HUES6 (cell line): Measurements from ENCODE around the gene PRRC2A.

Experiments
- H3K27ac ChIP-seq: 2 replicates; pipeline ENCODE4 v1.7.0; 2013; ENCODE audit warnings: low read depth, mild to moderate bottlenecking, low read length, inconsistent platforms
- H3K27me3 ChIP-seq: 2 replicates; pipeline ENCODE4 v1.6.1; 2013; ENCODE audit warnings: low read length; ENCODE audit not compliant: control insufficient read depth, insufficient read depth
- H3K36me3 ChIP-seq: 2 replicates; pipeline ENCODE4 v1.6.1; 2013; ENCODE audit warnings: low read length; ENCODE audit not compliant: control insufficient read depth, insufficient read depth
- H3K4me1 ChIP-seq: 2 replicates; pipeline ENCODE4 v1.6.1; 2013; ENCODE audit warnings: low read length; ENCODE audit not compliant: control insufficient read depth, insufficient read depth
- H3K4me3 ChIP-seq: 2 replicates; pipeline ENCODE4 v1.5.1; 2013; ENCODE audit warnings: low read depth, low read length
- H3K9ac ChIP-seq: one replicate; pipeline ENCODE4 v1.6.1; 2013; ENCODE audit warnings: mild to moderate bottlenecking, low read length
- H3K9me3 ChIP-seq: 2 replicates; pipeline ENCODE4 v1.6.1; 2013; ENCODE audit warnings: low read depth, low read length; ENCODE audit not compliant: control insufficient read depth, insufficient read depth

Gene PRRC2A

GRCh38 chr6:31681135-31681671 lies 60.7 kb downstream of the PRRC2A start:
- peaks cover 17% of the 10 kb centered on the region for H3K27me3 ChIP-seq
- H3K36me3 ChIP-seq = peaks cover 1% of the 10 kb centered on the region
- H3K9ac ChIP-seq = peak overlapping the region; percentile 28
- peak overlapping the region; percentile 60 for H3K4me3 ChIP-seq
- H3K27ac ChIP-seq = no peak overlapping the region
- H3K9me3 ChIP-seq = no peaks in the 10 kb centered on the region
- H3K4me1 ChIP-seq = peaks cover 8% of the 10 kb centered on the region

- H3K9ac ChIP-seq = no peak overlapping the region
- H3K27ac ChIP-seq = no peak overlapping the region
- H3K4me1 ChIP-seq = peaks cover 8% of the 10 kb centered on the region
- H3K9me3 ChIP-seq = no peaks in the 10 kb centered on the region
- peak overlapping the region; percentile 56 for H3K4me3 ChIP-seq
- peaks cover 17% of the 10 kb centered on the region for H3K27me3 ChIP-seq
- H3K36me3 ChIP-seq = peaks cover 25% of the 10 kb centered on the region
Observed at GRCh38 chr6:31683591-31683990, 63.1 kb downstream of the PRRC2A start.

GRCh38 chr6:31686483-31686882 lies 66.0 kb downstream of the PRRC2A start:
- H3K9ac ChIP-seq = no peak overlapping the region
- H3K4me3 ChIP-seq = no peak overlapping the region
- peaks cover 48% of the 10 kb centered on the region for H3K36me3 ChIP-seq
- H3K4me1 ChIP-seq = peaks cover 12% of the 10 kb centered on the region
- no peak overlapping the region for H3K27ac ChIP-seq
- peaks cover 10% of the 10 kb centered on the region for H3K27me3 ChIP-seq
- no peaks in the 10 kb centered on the region for H3K9me3 ChIP-seq

- H3K27ac ChIP-seq = no peak overlapping the region
- H3K4me1 ChIP-seq = peaks cover 12% of the 10 kb centered on the region
- H3K36me3 ChIP-seq = peaks cover 54% of the 10 kb centered on the region
- H3K4me3 ChIP-seq = no peak overlapping the region
- peaks cover 1% of the 10 kb centered on the region; the same call in 1 of the 2 replicates for H3K27me3 ChIP-seq
- no peaks in the 10 kb centered on the region for H3K9me3 ChIP-seq
- no peak overlapping the region for H3K9ac ChIP-seq
Observed at GRCh38 chr6:31687321-31687720, 66.8 kb downstream of the PRRC2A start.
